Neutrophil (primary cell): Measurements from ENCODE around the gene ACADVL.

Experiments used
- H3K27ac ChIP-seq: fragments of 200-600 bp; sonication (generic); 2 replicates; pipeline ENCODE4 v1.5.1; 2016; ENCODE audit warnings: mild to moderate bottlenecking, moderate library complexity
- H3K27me3 ChIP-seq: fragments of 200-600 bp; sonication (generic); 2 replicates; pipeline ENCODE4 v1.6.0; 2016; ENCODE audit warnings: mild to moderate bottlenecking
- H3K36me3 ChIP-seq: fragments of 200-600 bp; sonication (generic); 2 replicates; pipeline ENCODE4 v1.5.1; 2017
- H3K4me1 ChIP-seq, 2 experiments: fragments of 200-600 bp in 1 of 2; sonication (generic) in 1 of 2; 1 replicate in 1 of 2; 2 replicates in 1 of 2; pipeline versions ENCODE4 v1.5.1 to v1.6.1; 2013 to 2016; ENCODE audit warnings: low read depth in 1 of 2, low read length in 1 of 2, mild to moderate bottlenecking in 1 of 2, moderate library complexity in 1 of 2; ENCODE audit not compliant: control insufficient read depth in 1 of 2, insufficient read depth in 1 of 2
- H3K4me3 ChIP-seq, 2 experiments: fragments of 200-600 bp in 1 of 2; sonication (generic) in 1 of 2; 1 replicate in 1 of 2; 2 replicates in 1 of 2; pipeline ENCODE4 v1.5.1; 2013 to 2016; ENCODE audit warnings: low read depth in 1 of 2, low read length in 1 of 2, mild to moderate bottlenecking in 1 of 2, moderate library complexity in 1 of 2
- H3K9me3 ChIP-seq: fragments of 200-600 bp; sonication (generic); 2 replicates; pipeline ENCODE4 v1.5.1; 2016
- CTCF ChIP-seq: fragments of 200-600 bp; sonication (generic); IDR thresholded peaks from 2 replicates; pipeline ENCODE4 v1.5.1; 2016; ENCODE audit warnings: antibody characterized with exemption

The ACADVL gene

GRCh38 chr17:7207120-7208001, 12.4 kb upstream of the ACADVL start:
- TF ChIP-seq CTCF: no peak

GRCh38 chr17:7208027-7208571, 11.6 kb upstream of the ACADVL start:
- peaks cover 5% of the 10 kb centered on the region for H3K27me3 ChIP-seq
- no peaks in the 10 kb centered on the region for H3K36me3 ChIP-seq
- H3K27ac ChIP-seq: no peak overlapping the region
- no peaks in the 10 kb centered on the region for H3K9me3 ChIP-seq
- H3K4me1 ChIP-seq: peaks cover 9 to 12% of the 10 kb centered on the region in 2 experiments
- no peak for TF ChIP-seq CTCF
- H3K4me3 ChIP-seq: no peak overlapping the region

More at GRCh38 chr17:7207120-7208001, 12.4 kb upstream of the ACADVL start:
- no peak overlapping the region for H3K27ac ChIP-seq
- H3K4me1 ChIP-seq: peaks cover 9 to 12% of the 10 kb centered on the region in 2 experiments
- no peak overlapping the region for H3K4me3 ChIP-seq
- no peaks in the 10 kb centered on the region for H3K36me3 ChIP-seq
- peaks cover 5% of the 10 kb centered on the region for H3K27me3 ChIP-seq
- H3K9me3 ChIP-seq: no peaks in the 10 kb centered on the region

- Histone ChIP-seq H3K27ac (no peak overlapping the region), H3K36me3 (no peaks in the 10 kb centered on the region), H3K4me1 (peaks cover 14% of the 10 kb centered on the region in 2 experiments), H3K9me3 (no peaks in the 10 kb centered on the region), H3K27me3 (peaks cover 5% of the 10 kb centered on the region), H3K4me3 (no peak overlapping the region)
- no peak for TF ChIP-seq CTCF
These were observed 10.8 kb upstream of the ACADVL start for GRCh38 chr17:7208754-7209460.

- H3K27ac ChIP-seq: no peak overlapping the region
- no peaks in the 10 kb centered on the region for H3K36me3 ChIP-seq
- no peaks in the 10 kb centered on the region for H3K9me3 ChIP-seq
- TF ChIP-seq CTCF: no peak
- no peak overlapping the region for H3K4me3 ChIP-seq
- H3K27me3 ChIP-seq: peaks cover 12% of the 10 kb centered on the region
- peaks cover 18 to 19% of the 10 kb centered on the region in 2 experiments for H3K4me1 ChIP-seq
These were observed 8.1 kb upstream of the ACADVL start for GRCh38 chr17:7211491-7212273.

- Histone ChIP-seq H3K27ac (peak overlapping the region; percentile 70), H3K9me3 (no peaks in the 10 kb centered on the region), H3K4me3 (peak overlapping the region; percentile 56 to 76), H3K4me1 (peaks cover 31 to 37% of the 10 kb centered on the region in 2 experiments), H3K27me3 (peaks cover 17% of the 10 kb centered on the region), H3K36me3 (no peaks in the 10 kb centered on the region)
- TF ChIP-seq CTCF: no peak
These were observed 5.8 kb upstream of the ACADVL start for GRCh38 chr17:7213895-7214299.
